ENCODE results near the gene ABCF1.

DNA sequence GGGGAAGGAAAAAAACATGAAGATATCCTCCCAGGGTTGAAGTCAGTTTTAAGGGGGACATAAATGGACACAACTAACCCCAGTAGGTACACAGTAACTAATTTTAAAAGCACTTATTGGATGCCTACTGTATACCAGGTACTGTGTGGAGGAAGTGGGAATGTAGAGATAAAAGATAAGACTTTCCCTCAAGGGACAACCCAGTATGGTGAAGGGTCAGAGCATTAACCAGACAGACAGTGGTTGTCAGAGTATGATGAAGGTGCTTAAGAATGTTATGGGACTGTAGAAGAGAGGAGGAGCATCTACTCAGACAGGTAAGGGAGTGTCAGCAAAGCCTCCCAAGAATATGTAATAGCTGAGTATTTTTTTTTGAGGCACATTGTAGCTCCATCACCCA is 906 bp downstream of the ABCF1 start:
- TF ChIP-seq POLR2A (IDR thresholded peaks at IDR 0.05; ENCODE audit: low read depth) (no peak), POLR2AphosphoS5 (IDR thresholded peaks at IDR 0.05) (no peak), EP300 (IDR thresholded peaks at IDR 0.05) (no peak)
- TF ChIP-seq, protein P1, sequence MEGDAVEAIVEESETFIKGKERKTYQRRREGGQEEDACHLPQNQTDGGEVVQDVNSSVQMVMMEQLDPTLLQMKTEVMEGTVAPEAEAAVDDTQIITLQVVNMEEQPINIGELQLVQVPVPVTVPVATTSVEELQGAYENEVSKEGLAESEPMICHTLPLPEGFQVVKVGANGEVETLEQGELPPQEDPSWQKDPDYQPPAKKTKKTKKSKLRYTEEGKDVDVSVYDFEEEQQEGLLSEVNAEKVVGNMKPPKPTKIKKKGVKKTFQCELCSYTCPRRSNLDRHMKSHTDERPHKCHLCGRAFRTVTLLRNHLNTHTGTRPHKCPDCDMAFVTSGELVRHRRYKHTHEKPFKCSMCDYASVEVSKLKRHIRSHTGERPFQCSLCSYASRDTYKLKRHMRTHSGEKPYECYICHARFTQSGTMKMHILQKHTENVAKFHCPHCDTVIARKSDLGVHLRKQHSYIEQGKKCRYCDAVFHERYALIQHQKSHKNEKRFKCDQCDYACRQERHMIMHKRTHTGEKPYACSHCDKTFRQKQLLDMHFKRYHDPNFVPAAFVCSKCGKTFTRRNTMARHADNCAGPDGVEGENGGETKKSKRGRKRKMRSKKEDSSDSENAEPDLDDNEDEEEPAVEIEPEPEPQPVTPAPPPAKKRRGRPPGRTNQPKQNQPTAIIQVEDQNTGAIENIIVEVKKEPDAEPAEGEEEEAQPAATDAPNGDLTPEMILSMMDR (IDR thresholded peaks at IDR 0.05): no peak

Measured in esophagus muscularis mucosa (tissue), 4 donors.